Astrocyte of the cerebellum (primary cell): ENCODE data around the gene SNX3.

Source experiments
- DNase-seq: peaks from one replicate; pipeline ENCODE4 v3.0.0-alpha.2; 2011; ENCODE audit warnings: low read depth
- H3K4me3 ChIP-seq: 2 replicates; pipeline ENCODE4 v1.5.1; 2011; ENCODE audit warnings: mild to moderate bottlenecking, low read depth, low read length, moderate library complexity
- in situ Hi-C: cut with HindIII; loops from 2 replicates; pipeline ENCODE4 v1.10.0; 2017; ENCODE audit warnings: low sequenced_read_pairs
- TF ChIP-seq, protein P1 (sequence below): IDR thresholded peaks from 2 replicates; pipeline ENCODE4 v1.5.1; 2012; ENCODE audit warnings: low read length, low read depth, moderate library complexity, mild to moderate bottlenecking; ENCODE audit errors: missing control alignments

SNX3 gene

GRCh38 chr6:108163644-108164542, 96.9 kb downstream of the SNX3 start:
- TF ChIP-seq, protein P1, sequence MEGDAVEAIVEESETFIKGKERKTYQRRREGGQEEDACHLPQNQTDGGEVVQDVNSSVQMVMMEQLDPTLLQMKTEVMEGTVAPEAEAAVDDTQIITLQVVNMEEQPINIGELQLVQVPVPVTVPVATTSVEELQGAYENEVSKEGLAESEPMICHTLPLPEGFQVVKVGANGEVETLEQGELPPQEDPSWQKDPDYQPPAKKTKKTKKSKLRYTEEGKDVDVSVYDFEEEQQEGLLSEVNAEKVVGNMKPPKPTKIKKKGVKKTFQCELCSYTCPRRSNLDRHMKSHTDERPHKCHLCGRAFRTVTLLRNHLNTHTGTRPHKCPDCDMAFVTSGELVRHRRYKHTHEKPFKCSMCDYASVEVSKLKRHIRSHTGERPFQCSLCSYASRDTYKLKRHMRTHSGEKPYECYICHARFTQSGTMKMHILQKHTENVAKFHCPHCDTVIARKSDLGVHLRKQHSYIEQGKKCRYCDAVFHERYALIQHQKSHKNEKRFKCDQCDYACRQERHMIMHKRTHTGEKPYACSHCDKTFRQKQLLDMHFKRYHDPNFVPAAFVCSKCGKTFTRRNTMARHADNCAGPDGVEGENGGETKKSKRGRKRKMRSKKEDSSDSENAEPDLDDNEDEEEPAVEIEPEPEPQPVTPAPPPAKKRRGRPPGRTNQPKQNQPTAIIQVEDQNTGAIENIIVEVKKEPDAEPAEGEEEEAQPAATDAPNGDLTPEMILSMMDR: no peak
- H3K4me3 ChIP-seq: no peak overlapping the region
- DNase-seq: no peak
- in situ Hi-C loops: no loop called here

DNA sequence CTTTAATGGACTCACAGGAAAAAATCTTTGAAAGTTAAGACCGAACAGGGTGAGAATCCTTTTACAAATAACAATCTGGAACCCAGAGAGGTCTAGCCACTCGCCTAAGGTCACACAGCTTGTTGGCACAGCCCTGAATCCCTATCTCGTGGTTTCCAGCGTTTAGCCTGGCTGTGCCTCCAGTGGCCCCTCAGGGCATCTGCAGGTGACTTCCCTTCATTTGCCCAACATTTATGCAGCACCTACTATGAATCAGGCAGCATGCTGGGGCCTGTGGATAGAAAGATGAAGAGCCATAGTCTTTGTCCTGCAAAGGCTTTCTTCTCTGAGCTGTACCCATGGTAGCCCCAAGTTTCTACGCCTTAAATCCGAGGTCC, 97.6 kb downstream of the SNX3 start:
- no peak overlapping the region for H3K4me3 ChIP-seq
- in situ Hi-C loops: no loop called here
- TF ChIP-seq, protein P1: no peak
- no peak for DNase-seq

DNA sequence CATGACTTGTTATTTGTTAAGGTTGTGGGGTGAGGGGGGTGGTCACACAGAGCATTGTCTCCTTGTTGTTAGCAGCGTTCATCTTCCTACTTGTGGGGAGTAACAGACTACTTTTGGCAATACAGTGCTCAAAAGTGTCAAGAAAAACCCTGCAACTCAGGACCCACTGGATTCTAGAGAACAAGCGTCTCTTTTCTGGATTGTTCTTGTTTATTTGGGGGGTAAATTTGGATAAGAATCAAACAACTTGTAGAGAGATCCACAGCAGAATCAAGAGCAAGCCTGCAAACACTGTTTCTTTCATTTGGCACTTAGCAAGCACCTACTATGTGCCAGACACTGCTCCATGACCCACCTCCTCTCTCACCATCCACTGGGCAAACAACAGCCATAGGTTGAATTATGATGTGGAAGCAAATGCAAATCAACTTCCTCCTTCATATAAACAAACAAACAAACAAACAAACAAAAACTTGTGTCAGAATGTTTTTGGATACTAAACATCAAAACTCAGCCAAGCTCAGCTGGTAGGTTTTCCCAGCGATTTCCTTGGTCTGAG, 99.0 kb downstream of the SNX3 start:
- TF ChIP-seq, protein P1: no peak
- no peak for DNase-seq
- in situ Hi-C loops: no loop called here
- no peak overlapping the region for H3K4me3 ChIP-seq
